Mammary epithelial cell (primary cell): Measurements from ENCODE around the gene ARPC1A.

ENCODE experiments used
- CTCF ChIP-seq, 2 donors: IDR thresholded peaks in 1 of 2; conservative IDR thresholded peaks in 1 of 2; 2 replicates each; pipeline ENCODE4 v1.5.1; 2011 to 2012; ENCODE audit warnings: inconsistent platforms in 2 of 2, low read length in 2 of 2, mild to moderate bottlenecking in 2 of 2, control low read depth in 1 of 2, low read depth in 1 of 2; ENCODE audit not compliant: insufficient read depth in 1 of 2; ENCODE audit errors: extremely low read depth in 1 of 2
- EZH2 ChIP-seq: IDR thresholded peaks from 2 replicates; pipeline ENCODE4 v1.6.1; 2012; ENCODE audit warnings: low read length, inconsistent platforms, borderline replicate concordance

- TF ChIP-seq EZH2: no peak
- no peak for TF ChIP-seq CTCF (conservative IDR thresholded peaks at IDR 0.05 in 1 of 2, IDR thresholded peaks at IDR 0.05 in 1 of 2; ENCODE audit: extremely low read depth in 1 of 2, insufficient read depth in 1 of 2, low read depth in 1 of 2, low read length in 2 of 2)
Observed at GRCh38 chr7:99368750-99369389, 43.2 kb downstream of the ARPC1A start.
